NCI-H2081 treated with DMSO at 0.1 percent for 48 hours (cell line): ENCODE results near the gene NOTUM.
"Not testable (repeated sequence)": the region's sequence is repeated elsewhere in the genome, so short reads cannot be mapped to it uniquely, and the experiment has no call there.

Experiments
- DNase-seq: peaks from one replicate; lab custom pipeline; 2025; lab: John Stamatoyannopoulos, UW

NOTUM gene

DNA sequence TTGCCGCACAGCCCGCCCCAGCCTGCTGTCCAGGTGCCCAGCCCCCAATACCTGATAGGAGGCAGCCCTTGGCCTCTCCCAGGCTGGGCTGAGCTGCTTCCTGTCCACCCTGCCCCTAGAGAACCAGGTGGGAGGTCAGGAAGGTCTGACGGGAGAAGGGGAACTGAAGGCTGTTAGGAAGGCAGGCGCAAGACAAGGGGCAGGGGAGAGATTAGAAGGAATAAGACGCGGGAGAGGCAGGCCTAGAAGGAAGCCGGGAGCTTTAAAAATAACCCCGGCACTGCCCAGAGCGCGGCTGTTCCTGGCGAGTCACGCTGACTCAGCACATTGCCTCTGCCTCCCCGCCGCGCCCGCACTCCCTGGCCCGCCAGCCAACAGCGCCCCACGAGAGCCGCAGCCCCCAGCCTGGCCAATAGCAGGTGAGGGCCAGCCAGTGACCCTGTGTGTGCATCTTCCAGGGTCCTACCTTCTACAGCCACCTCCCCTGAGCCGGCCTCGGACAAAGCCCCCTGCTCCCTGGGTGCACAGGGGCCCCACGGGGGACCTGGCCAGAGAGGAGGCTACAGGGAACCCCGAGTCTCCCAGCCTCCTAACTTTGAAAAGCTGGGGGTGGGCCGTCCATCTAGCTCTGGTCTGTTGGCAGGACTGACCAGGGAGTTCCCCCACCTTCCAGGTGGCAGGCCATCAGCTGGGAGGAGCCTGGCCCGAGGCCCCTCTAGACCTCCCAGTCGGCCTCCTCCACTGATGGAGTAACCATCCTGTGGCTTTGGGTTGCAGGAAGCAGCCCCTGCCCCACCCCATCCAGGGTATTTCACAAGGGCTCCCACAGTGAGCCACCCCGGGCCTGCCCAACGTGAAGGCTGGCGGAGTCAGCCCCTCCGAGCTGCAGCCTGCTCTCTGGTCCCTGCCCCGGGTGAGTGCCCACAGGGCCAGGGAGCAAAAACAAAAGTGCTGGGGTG lies 37.4 kb downstream of the NOTUM start:
- no peak for DNase-seq

DNA sequence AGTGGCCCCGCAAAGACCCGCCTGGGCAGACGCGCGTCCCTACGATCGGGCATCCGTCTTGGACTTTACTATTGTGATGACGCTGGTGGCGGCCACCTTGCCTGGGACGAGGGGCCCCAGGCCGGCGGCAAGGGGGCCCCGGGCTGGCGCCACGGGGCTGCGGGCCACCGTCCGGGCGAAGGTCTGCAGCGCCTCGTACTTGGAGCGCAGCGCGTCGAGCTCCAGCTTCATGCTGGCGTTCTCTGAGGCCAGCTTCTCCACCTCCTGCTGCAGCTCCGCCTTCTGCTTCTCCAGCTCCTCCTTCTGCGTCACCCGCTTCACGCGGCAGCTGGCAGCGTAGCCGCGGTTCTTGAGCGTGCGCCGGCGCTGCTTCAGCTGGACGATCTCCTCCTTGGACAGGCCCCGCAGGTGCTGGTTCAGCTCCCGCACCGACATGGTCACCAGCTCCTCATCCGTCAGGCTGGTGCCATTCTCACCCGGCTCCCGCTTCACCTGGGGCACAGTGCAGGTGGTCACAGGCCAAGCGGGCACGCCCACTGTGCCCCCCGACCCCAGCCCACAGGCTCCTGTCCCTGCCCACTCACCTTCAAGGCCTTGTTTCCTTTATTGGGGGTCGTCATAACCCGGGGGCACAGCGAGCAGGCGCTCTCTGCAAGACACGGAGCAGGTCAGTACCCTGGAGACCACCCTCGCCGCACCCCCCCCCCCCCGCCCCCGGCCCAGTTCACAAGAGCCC lies 38.3 kb downstream of the NOTUM start:
- DNase-seq, result no peak

DNA sequence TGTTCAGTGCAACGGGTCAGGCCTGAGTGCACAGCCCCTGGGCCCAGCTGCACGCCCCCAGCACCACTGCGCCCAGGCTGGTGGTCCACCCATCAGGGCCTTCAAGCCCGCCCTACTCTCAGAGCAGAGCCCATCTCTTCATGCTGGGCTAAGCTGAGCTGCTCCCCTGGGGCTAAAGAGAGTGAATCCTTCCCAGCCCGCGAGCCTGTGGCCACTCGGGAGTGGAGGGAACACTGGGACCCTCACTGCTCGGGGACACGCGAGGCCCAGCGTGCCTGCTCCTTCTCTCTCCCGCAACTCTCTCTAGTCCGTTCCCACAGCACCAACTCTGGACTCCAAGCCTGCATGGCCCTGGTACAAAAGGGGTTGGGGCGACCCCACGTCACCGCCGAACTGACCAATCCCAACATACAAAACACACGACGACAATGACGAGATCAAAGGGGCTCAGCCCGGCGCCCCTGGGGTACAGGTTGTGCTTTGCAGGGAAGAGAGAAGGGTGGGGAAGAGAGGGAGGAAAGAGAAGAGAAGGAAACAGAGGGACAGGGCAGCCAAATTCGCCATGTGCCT lies 38.9 kb downstream of the NOTUM start:
- DNase-seq, result no peak

DNA sequence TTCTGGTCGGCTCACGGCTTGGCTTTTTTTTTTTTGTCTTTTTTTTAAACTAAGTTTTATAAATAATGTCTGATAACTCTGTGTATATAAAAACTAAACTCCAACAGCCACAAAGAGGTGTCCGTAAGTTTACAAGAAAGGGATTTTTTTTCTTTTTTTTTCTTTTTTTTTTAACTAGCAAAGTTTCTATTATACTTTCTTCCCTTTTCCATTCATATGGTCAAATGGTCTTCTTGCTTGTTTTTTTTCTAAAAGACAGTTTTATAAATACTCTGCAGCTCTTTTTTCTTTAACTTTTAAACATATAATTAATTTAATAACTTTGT lies 39.5 kb downstream of the NOTUM start:
- no peak for DNase-seq

DNA sequence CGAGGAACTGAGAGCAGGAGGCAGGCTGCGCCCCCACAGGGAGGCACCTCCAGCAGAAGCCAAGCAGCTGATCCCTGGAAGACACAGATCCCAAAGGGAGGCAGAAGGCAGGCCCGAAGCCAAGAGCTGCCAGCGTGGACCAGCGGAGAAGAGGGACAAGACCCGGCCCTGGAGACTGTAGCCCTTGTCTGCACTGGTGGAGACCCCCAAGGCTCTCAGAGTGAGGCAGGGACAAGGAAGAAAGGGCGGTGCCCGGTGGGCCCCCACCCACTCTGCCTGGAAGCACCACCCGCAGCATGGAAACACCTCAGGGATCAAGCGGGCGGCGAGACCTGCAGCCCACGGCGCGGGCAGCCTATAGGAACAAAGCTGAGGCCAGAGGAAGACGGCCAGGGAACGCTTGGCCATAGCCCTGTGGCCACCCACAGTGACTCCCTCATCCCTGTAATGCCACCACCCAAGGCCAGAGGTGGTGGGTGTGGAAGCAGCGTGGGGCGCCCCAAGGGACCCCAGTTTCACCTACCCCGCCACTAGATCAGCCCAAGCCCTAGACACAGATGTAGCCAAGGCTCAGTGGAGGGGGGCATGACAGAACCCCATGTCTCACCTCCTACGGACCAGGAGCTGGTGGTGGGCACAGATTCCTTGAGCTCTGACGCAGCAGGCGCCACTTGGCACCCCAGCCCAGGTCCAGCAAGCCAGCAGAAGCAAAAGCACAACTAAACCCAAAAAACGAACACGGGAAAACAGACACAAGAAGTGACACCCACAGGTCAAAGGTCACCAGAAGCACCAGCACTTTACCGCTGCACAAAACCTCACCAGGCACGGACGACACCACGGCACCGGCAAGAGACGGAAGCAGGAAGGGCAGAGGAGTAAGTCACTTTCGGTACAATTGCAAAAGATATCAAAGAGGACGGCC lies 40.1 kb downstream of the NOTUM start:
- no peak for DNase-seq

DNA sequence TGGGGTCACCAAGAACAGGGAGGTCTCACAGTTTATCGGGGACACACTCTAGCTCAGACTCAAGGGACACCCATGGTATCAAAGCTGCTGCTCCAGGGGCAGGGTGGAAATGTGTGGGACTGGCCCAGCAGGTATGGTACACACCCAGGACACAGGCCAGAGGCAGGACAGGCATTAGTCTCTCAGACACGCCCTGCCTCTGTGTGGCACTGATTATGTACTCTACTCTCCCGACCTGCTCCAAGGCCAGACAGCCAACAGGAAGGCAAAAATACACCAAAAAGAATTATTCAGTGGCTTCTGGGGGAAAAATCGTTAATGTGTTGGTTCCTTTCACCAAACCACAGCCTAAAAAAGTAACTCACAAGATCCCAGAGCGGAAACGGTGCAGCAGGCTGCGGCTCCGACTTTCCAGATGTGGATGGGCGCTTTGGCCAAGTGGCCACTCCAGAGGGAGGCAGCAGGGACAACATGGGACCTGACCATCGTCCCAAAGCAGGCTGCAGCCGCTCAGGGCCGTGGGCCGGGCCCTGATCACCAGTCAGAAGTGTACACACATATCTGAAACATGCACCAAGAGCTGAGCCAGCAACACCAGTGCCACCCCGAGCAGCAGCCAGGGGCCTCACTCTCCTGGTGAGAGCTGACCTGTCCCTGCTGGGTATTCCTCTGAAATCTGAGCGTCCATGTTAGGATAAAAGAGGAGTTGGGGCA lies 42.0 kb downstream of the NOTUM start:
- DNase-seq, result no peak

DNA sequence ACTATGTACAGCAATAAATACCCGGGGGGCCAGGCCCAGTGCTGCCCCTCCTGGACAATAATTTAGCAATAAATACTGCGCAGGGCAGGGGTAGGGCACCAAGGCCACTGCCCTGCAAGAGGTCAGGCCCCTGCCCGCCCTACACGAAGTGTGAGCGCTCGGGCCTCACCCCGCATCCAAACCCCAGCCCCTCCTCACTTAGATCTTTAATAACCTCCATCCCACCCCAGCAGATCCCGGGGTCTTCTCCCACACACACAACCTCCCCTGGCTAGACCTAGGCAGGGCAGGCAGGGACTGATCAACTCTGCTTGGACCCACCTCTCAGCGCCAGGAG lies 42.7 kb downstream of the NOTUM start:
- DNase-seq, result not testable (repeated sequence)

DNA sequence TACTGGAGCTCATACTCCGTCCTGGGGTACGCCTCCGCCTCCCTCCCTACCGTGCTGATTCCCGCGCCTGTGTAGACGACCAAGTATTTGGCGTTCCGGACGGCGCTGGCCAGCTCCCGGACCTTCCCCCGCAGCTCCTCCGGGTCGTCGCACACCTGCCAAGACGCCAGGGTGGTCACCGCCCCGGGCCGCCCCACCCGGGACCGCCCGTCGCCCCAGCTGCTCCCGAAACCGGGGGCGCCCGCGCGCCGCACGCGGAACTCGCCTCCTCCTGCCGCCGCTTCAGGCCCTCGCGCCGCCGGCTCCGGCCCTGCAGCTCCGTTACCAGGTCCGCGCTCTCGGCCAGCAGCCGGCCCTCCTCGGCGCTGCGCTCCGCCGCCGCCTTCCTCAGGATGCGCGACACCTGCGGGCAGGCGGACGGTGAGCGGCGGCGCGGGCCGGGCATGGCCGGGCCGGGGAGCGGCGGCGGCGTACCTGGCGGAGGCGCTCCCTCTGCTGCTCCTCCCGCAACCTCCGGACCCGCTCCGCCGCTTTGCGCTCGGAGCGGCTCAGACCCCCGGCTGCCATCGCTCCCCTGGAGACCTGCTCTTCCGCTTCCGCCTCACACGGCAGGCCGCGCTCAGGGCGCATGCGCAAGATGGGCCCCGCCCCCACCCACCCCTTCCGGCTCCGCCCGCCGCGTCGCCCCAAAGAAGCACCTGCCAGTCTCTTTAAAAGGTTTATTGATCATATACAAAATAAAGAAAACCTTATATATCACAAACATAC lies 43.2 kb downstream of the NOTUM start, which contains the start of gene SIRT7:
Gene SIRT7, minus strand, starts transcription at position 612 of the 768 bp plus-strand sequence. Its CDS starts 45 bp downstream, at position 567.
- no peak for DNase-seq

DNA sequence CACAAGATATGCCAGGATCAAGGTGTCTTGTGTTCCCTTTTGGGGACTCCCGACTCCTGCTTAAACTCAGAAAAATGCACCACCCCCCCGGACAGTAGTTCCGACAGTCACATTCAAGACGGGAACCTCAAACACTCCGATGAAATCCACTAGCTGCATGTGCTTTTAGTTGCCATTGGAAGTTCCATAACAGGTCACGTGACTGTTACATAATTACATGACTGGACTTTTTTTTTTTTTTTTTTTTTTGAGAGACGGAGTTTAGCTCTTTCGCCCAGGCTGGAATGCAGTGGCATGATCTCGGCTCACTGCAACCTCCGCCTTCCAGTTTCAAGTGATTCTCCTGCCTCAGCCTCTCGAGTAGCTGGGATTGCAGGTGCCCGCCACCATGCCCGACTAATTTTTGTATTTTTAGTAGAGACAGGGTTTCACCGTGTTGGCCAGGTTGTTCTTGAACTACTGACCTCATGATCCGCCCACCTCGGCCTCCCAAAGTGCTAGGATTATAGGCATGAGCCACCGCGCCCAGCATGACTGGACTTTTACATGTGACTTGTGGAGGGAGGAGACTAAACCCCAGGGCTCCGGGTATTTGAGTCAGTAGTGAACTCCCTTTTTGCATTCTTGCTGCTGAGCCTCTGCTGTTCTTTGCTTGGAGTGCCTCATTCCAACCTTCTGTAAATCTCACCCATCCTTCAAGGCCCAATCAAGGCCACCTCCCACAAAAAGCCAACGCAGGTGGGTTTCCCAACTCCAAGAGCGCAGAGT lies 44.6 kb downstream of the NOTUM start:
- no peak for DNase-seq

DNA sequence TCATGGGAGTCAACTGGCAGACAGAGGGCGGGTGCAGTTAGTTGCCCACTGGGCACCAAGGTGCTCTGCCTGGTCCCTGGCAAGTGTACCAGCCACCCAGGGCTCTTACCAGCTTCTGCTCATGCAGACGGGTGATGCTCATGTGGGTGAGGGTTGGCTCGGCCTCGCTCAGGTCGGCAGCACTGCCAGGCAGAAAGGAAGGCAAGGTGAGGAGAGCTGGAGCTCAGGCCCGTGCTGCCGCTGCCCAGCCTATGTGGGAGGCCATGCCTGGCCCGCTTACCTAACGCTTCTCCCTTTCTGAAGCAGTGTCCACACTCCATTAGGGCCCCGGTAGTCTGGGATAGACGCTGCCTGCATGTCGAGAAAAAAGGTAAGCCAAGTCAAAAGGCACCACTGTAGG lies 45.7 kb downstream of the NOTUM start:
- no peak for DNase-seq

DNA sequence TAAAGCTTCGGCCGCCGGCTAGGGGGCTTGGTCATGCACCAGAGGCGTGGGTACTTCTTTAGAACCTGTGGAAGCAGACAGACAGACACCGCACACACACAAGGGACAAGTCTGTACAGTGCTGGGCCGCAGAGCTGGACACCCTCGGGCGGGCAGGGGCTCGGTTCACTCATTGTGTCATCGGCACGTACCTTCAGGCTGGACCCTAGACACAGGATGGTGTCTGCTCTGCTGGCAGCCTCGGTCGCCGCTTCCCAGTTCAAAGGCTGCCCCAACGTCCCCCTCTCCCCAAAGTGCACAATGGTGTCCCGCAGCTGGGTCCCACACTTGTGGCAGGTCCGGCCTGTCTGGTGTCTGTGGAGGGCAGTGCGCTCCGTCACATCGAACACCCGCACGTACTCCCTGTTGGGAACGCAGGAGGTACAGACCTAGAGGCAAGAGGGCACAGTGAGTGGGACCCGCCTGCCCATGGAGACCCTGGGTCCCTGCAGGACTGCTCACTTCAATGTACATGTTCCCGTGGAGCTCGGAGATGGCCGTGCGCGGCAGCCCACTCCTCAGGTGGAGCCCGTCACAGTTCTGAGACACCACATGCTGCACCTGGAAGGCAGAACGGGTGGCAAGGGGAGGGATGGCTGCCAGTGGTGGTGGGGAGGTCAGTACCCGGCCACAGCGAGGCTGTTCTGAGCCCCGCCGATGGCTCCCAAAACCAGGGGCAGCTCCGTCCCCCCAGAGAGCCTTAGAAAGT lies 46.7 kb downstream of the NOTUM start:
- no peak for DNase-seq

DNA sequence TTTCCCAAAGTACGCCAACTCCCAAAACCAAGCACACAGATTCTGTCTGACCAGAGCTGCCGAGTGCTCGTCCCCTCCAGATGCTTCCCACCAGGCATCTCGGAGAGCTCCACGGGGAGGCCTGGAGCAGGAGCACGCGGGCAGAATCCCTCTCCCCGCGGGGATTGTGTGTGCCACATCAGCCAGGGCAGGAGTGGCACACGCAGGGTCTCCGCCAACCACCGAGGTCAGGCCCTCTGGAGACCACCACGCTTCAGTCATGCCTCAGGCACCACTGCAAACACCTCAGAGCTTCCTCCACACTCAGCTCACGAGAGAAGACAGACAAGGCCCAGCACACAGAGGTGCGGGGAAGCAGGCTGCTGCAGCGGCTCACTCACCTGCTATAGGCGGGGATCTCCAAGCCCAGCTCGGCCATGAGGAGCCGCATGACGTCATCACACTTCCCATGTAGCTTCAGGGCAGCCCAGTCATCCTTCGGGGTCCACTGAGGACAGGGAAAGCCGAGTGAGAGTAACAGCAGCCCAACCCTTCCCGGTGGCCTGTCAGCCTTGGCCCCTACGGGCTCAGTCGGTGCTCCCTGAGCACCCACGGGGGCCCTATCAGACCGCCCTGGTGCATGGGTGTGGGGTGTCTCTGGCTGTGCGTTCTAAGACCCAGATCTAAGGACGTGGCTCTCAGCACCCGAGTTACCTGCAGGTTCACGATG lies 47.4 kb downstream of the NOTUM start:
- DNase-seq, result no peak

DNA sequence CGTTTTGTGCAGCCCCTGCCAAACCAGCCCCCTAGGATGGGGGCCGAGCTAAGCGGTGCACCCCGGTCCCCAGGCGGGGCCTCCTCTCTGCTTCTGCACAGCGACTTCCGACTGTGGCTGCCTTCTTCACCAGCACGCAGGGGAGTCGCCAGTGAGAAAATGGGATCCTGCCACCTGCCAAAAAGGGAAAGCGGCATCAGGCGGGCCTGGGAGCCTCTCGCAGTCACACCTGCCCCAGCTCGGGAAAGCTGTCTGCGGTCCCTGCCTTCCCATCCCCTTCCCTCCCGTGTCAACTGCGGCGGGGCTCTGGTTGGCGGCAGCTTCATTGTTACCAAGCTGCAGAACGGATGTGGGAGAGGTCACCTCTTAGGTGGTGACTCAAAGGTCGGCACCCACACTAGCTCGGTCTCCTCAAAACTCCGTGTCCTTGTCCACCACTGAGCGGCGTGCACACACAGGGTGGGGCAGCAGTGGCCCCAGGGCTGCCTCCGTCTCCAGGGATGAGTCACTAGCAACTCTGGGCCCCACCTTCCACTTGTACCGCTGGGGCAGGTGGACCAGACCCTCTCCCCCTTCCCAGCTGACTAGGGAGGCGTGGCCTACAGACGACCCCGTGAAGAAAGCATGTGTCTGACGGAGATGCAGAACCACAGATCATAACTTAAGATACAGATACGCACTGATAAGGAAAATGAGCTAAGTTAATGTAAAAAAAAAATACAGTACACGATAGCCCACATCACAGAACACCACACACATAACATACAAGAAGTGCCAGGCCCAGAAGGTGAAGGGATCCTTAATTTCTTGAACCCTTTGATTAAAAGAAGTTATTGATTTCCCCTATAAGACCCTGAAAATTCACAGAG lies 48.3 kb downstream of the NOTUM start:
- DNase-seq, result no peak

DNA sequence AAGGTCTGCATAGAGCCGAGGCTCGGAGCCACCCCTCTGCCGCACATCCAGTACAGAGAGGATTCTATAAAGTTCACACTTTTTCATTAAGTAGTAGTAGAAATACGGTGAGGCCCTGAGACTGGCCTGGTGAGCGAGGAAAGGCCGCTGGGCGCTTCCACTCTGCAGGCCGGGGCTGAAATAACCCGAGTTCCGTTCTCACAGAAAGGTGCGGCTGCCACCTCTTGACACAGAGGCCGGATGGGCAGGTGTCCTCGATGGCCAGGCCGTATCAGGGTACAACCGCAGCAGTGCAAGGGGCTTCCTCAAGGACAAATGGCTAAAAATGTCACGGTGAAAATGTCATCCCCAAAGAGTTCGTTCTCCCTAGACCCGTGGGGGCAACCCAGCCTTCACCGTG lies 49.0 kb downstream of the NOTUM start:
- DNase-seq, result no peak

DNA sequence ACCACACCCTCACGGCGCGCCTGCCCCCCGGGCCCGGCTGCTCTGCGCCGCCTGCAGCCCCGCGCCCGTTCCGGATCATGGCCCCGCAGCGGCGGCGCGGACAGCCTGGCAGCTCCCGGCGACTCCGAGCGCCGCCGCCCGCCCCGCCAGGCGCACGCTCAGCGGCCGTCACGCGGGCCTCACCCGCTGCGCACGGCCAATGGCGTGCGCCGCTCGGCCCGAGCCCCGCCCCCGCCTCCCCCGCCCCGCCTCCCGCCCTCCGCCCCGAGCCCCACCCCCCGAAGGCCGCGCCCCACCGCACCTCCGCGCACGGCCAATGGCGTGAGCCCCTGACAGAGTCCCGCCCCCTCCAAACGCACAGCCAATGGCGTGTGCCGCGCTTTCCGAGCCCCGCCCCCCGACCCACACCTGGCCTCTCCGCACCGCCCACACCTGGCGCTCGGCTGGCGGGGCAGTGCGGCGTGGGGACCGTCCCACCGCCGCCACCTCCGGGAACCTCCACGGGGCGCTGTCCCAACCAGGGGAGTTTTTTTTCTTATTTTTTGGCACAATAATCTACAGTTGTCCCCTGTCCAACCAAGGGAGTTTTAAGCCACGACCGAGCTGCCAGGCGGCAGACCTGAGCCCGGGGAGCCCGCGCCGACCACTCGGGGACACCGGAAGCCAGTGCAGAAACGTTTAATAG lies 49.6 kb downstream of the NOTUM start, which contains the start of gene PCYT2:
Gene PCYT2, minus strand, starts transcription at position 123 of the 685 bp plus-strand sequence. Its CDS starts 44 bp downstream, at position 79.
- DNase-seq, result peak; percentile 42

DNA sequence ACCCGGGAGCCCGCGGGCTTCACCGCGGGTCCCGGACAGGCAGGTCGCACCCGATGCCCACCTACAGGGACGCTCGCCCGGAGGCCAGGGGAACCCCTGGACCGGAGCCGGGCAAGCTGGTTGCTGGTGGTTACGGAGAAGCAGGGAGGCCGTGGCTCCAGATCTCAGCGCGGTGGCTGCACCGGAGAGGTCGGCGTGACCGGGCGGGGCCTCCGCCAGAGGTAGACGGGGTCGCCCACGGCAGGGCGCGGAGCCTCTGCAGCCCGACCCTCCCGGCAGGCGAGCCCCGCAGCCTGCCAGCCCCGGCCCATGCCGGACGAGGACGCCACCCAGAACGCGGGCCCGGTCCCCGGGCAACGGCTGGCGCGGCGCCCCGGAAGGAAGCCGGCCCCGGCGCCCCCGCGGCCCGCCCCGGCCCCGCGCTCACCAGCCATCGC lies 50.1 kb downstream of the NOTUM start:
- no peak for DNase-seq
